ENCODE measurements around the gene SCUBE1. TPM values are rescaled to one million over a fixed set of nuclear protein-coding genes. Genes with fewer than 3 reads are reported as not detected.

Gene SCUBE1
- total RNA-seq, 2 experiments from 2014 or later: not detected

- Mint-ChIP-seq H3K9me3 (ENCODE audit: low read depth) (no peaks in the 10 kb centered on the region), H3K4me1 (no peaks in the 10 kb centered on the region), H3K36me3 (ENCODE audit: low read depth) (no peaks in the 10 kb centered on the region), H3K27me3 (no peaks in the 10 kb centered on the region), H3K27ac (no peak overlapping the region), H3K4me3 (no peak overlapping the region)
- no peak for DNase-seq
- ChIA-PET CTCF (interaction anchor here (0.6 to 1.5 kb wide), 6 partner anchors 11 to 1043 kb away, joined by 3 to 4 read pairs (median 3); no protein-coding TSS in a partner anchor), POLR2A (interaction anchor here (0.6 kb wide), 1 partner anchor 1029 kb away, joined by 3 read pairs; no protein-coding TSS in a partner anchor)
- intact Hi-C loops (cut with DNase I, micrococcal nuclease): no loop called here
- no peak for ATAC-seq
Measured at GRCh38 chr22:43247546-43248260, 95.5 kb downstream of the SCUBE1 start.

- no peaks in the 10 kb centered on the region for H3K36me3 Mint-ChIP-seq (ENCODE audit: low read depth)
- intact Hi-C loops (cut with DNase I, micrococcal nuclease): no loop called here
- POLR2A ChIA-PET: no interaction called here
Measured at GRCh38 chr22:43246188-43246587, 97.0 kb downstream of the SCUBE1 start.

DNA sequence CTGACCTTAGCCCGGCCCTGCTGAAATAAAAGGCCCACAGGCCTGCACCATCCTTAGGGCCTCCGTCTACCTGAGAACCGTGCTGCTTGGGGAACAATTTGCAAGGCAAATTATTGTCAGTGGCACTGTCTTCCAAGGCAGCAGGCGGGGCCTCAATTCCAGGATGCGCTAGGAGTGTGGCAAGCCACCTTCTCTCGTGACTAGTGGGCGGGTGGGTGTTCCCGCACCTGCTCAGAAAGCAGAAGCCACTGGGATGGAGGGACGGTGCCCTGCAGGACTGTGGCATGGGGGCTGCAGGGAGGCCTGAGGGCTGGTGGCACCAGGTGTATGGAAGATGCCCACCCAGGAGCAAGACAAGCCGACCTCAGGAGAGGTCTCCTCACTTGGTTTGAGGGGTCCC lies 97.5 kb downstream of the SCUBE1 start:
- H3K9me3 Mint-ChIP-seq (ENCODE audit: low read depth): no peaks in the 10 kb centered on the region
- DNase-seq: no peak
- H3K4me3 Mint-ChIP-seq: no peak overlapping the region
- ChIA-PET POLR2A (no interaction called here), CTCF (no interaction called here)
- H3K4me1 Mint-ChIP-seq: no peaks in the 10 kb centered on the region
- H3K27ac Mint-ChIP-seq: no peak overlapping the region
- no peaks in the 10 kb centered on the region for H3K36me3 Mint-ChIP-seq (ENCODE audit: low read depth)
- no peak for ATAC-seq
- intact Hi-C loops (cut with DNase I, micrococcal nuclease): no loop called here
- no peaks in the 10 kb centered on the region for H3K27me3 Mint-ChIP-seq

More at GRCh38 chr22:43246188-43246587, 97.0 kb downstream of the SCUBE1 start:
- no peak overlapping the region for H3K4me3 Mint-ChIP-seq
- H3K27ac Mint-ChIP-seq: no peak overlapping the region
- H3K4me1 Mint-ChIP-seq: no peaks in the 10 kb centered on the region
- H3K9me3 Mint-ChIP-seq (ENCODE audit: low read depth): no peaks in the 10 kb centered on the region
- no peaks in the 10 kb centered on the region for H3K27me3 Mint-ChIP-seq
- DNase-seq: no peak
- no peak for ATAC-seq
- CTCF ChIA-PET: no interaction called here

DNA sequence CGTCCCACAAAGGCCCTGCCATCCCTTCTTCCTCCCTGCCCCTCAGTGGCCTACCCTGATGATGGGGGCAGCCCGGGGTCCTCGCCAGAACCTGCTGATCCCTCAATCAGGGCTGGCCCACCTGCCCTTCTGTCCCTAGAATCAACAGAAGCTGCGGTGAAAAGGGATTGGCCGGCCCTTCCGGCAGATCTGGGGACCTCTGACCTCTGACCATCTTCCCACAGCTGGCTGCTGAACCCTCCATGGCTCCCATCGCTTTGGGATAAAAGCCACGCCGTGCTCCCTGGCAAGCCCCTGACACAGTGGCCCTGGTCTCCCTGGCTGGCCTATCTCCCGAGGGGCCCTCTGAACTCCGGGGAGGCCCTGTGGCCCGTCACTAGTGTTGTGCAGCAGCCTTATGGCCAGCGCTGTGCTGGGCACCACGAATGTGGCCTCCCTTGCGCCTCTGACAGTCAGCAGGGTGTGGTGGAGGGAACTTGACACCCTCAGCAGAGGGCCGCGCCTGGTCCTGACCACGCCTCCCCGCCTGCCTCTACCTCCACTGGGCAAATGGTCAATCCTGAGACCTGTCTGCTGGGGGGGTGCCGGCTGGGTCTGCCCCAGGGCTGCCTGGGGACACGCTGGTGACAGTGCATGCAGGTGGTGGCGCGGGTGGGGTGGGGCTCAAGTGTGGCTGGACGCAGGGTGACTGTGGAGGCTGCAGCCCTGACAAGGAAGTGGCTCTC lies 98.2 kb downstream of the SCUBE1 start:
- ATAC-seq (no peak), DNase-seq (no peak)
- ChIA-PET CTCF (no interaction called here), POLR2A (no interaction called here)
- intact Hi-C loops (cut with DNase I, micrococcal nuclease): no loop called here
- Mint-ChIP-seq H3K27ac (no peak overlapping the region), H3K27me3 (no peaks in the 10 kb centered on the region), H3K4me3 (no peak overlapping the region), H3K4me1 (no peaks in the 10 kb centered on the region), H3K9me3 (ENCODE audit: low read depth) (no peaks in the 10 kb centered on the region), H3K36me3 (ENCODE audit: low read depth) (no peaks in the 10 kb centered on the region)

DNA sequence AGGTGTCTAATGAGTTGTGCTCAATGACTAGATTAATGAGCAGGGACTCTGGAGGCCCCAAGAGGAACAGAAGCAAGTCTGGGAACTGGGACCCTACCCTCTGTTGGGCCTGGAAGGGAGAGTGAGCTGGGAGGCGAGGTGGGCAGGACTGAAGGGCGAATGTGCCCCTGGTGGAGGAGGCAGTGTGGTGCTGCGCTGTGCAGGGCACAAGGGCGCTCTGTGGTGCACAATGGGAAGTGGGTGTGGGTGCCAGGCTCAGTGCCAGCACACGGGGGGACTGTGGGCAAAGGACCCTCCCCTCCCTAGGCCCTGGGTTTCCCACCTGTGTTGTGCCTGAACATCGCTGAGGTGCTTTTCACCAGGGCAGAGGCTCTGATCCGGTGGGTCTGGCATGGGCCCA lies 98.8 kb downstream of the SCUBE1 start:
- Mint-ChIP-seq H3K4me1 (no peaks in the 10 kb centered on the region), H3K4me3 (no peak overlapping the region), H3K36me3 (ENCODE audit: low read depth) (no peaks in the 10 kb centered on the region), H3K9me3 (ENCODE audit: low read depth) (no peaks in the 10 kb centered on the region), H3K27me3 (no peaks in the 10 kb centered on the region), H3K27ac (no peak overlapping the region)
- DNase-seq (no peak), ATAC-seq (no peak)
- CTCF ChIA-PET: no interaction called here
- intact Hi-C loops (cut with DNase I, micrococcal nuclease): no loop called here
- POLR2A ChIA-PET: no interaction called here

GRCh38 chr22:43243324-43243723 lies 99.8 kb downstream of the SCUBE1 start:
- no peak for DNase-seq
- H3K27ac Mint-ChIP-seq: no peak overlapping the region
- intact Hi-C loops (cut with DNase I, micrococcal nuclease): no loop called here
- no peaks in the 10 kb centered on the region for H3K36me3 Mint-ChIP-seq (ENCODE audit: low read depth)
- H3K27me3 Mint-ChIP-seq: no peaks in the 10 kb centered on the region
- POLR2A ChIA-PET: no interaction called here
- CTCF ChIA-PET: interaction anchor here (0.6 kb wide), 1 partner anchor 587 kb away, joined by 3 read pairs; no protein-coding TSS in a partner anchor
- H3K9me3 Mint-ChIP-seq (ENCODE audit: low read depth): no peaks in the 10 kb centered on the region
- no peaks in the 10 kb centered on the region for H3K4me1 Mint-ChIP-seq
- ATAC-seq: no peak
- H3K4me3 Mint-ChIP-seq: no peak overlapping the region

DNA sequence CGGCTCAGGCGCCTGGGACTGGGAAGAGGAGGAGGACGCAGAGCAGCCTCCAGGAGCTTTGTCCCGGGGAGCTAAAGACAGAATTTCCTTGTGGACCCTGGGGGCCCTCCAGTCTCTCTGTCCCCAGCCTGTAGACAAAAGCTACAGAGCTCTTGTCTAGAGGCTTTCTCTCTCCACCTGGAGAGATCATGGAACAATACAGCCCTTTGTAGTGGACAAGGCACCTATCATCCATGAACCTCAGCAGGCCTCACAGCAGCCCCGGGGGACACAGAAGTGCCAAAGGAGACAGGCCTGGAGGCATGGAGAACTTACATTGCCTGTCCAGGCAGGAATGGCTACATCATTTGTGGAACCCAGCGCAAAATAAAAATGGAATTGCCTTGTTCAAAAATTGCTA lies 100.5 kb downstream of the SCUBE1 start:
- POLR2A ChIA-PET: no interaction called here
- H3K9me3 Mint-ChIP-seq (ENCODE audit: low read depth): no peaks in the 10 kb centered on the region
- no peaks in the 10 kb centered on the region for H3K36me3 Mint-ChIP-seq (ENCODE audit: low read depth)
- no peaks in the 10 kb centered on the region for H3K4me1 Mint-ChIP-seq
- DNase-seq (no peak), ATAC-seq (no peak)
- no peak overlapping the region for H3K27ac Mint-ChIP-seq
- intact Hi-C loops (cut with DNase I, micrococcal nuclease): no loop called here
- CTCF ChIA-PET: no interaction called here
- no peak overlapping the region for H3K4me3 Mint-ChIP-seq
- H3K27me3 Mint-ChIP-seq: no peaks in the 10 kb centered on the region

GRCh38 chr22:43241699-43242386 lies 101.3 kb downstream of the SCUBE1 start:
- CTCF ChIA-PET: no interaction called here
- ATAC-seq (no peak), DNase-seq (no peak)
- no peak overlapping the region for H3K4me3 Mint-ChIP-seq
- intact Hi-C loops (cut with DNase I, micrococcal nuclease): no loop called here
- no peaks in the 10 kb centered on the region for H3K36me3 Mint-ChIP-seq (ENCODE audit: low read depth)
- POLR2A ChIA-PET: no interaction called here
- H3K27ac Mint-ChIP-seq: no peak overlapping the region
- H3K27me3 Mint-ChIP-seq: no peaks in the 10 kb centered on the region
- H3K9me3 Mint-ChIP-seq (ENCODE audit: low read depth): no peaks in the 10 kb centered on the region
- H3K4me1 Mint-ChIP-seq: no peaks in the 10 kb centered on the region

- Mint-ChIP-seq H3K4me3 (no peak overlapping the region), H3K36me3 (ENCODE audit: low read depth) (no peaks in the 10 kb centered on the region), H3K27ac (no peak overlapping the region), H3K4me1 (no peaks in the 10 kb centered on the region), H3K27me3 (no peaks in the 10 kb centered on the region), H3K9me3 (ENCODE audit: low read depth) (no peaks in the 10 kb centered on the region)
- DNase-seq (no peak), ATAC-seq (no peak)
- intact Hi-C loops (cut with DNase I, micrococcal nuclease): no loop called here
- POLR2A ChIA-PET: no interaction called here
- CTCF ChIA-PET: no interaction called here
Measured at GRCh38 chr22:43241138-43241597, 102.0 kb downstream of the SCUBE1 start.

DNA sequence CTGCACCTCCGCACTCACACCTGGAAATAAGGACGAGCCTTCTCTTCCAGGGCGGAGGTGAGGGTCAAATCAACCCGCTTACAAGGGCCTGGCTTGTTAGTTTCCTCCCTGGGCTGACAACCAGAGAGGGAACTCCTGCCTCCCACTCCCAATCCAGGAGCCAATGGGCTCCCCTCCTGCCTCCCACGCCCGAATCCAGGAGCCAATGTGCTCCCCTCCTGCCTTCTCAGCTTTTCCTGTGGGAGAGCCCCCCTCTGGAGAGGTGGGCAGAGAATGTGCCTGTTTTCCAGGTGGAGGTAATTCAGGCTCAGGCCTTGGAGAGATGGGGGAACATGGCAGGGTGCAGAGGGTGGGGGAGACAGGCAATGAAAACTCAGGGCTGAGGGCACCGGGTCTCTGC lies 102.6 kb downstream of the SCUBE1 start:
- ChIA-PET POLR2A (no interaction called here), CTCF (no interaction called here)
- no peak overlapping the region for H3K4me3 Mint-ChIP-seq
- DNase-seq (no peak), ATAC-seq (no peak)
- H3K9me3 Mint-ChIP-seq (ENCODE audit: low read depth): no peaks in the 10 kb centered on the region
- H3K27me3 Mint-ChIP-seq: no peaks in the 10 kb centered on the region
- no peaks in the 10 kb centered on the region for H3K4me1 Mint-ChIP-seq
- no peak overlapping the region for H3K27ac Mint-ChIP-seq
- intact Hi-C loops (cut with DNase I, micrococcal nuclease): no loop called here
- no peaks in the 10 kb centered on the region for H3K36me3 Mint-ChIP-seq (ENCODE audit: low read depth)

DNA sequence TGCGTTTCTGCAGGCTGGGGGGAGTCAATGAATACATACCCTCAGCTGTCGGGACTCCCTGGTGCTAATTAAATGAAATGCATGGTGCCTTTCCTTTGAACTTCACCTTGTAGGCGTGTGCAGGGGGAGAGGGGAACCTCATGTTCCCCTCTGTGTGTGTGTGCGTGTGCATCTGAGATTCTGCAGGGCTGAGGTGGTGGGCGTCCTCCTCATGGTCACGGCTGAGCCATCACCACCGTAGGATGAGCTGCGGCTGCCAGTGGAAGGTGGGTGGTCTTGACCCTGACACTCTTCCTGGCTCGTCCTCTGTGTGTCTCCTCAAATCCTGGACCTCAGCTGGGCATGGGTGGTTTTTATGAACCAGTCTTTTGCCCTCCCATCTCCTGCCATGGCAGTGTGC lies 103.2 kb downstream of the SCUBE1 start:
- H3K4me1 Mint-ChIP-seq: no peaks in the 10 kb centered on the region
- DNase-seq (no peak), ATAC-seq (no peak)
- CTCF ChIA-PET: no interaction called here
- H3K9me3 Mint-ChIP-seq (ENCODE audit: low read depth): no peaks in the 10 kb centered on the region
- POLR2A ChIA-PET: no interaction called here
- H3K4me3 Mint-ChIP-seq: no peak overlapping the region
- no peak overlapping the region for H3K27ac Mint-ChIP-seq
- no peaks in the 10 kb centered on the region for H3K27me3 Mint-ChIP-seq
- no peaks in the 10 kb centered on the region for H3K36me3 Mint-ChIP-seq (ENCODE audit: low read depth)
- intact Hi-C loops (cut with DNase I, micrococcal nuclease): no loop called here

All from activated CD4-positive, alpha-beta T cell treated with anti-CD3 and anti-CD28 coated beads for 36 hours (primary cell).